HG03558 (cell line): ENCODE results near the gene SCYL2.
"Not testable (repeated sequence)": the region's sequence is repeated elsewhere in the genome, so short reads cannot be mapped to it uniquely, and the experiment has no call there.

ENCODE experiments used
- ATAC-seq: cut with Tn5 transposase; IDR thresholded peaks from one replicate; pipeline ENCODE4 v1.9.1; 2021; ENCODE audit warnings: moderate number of reproducible peaks; ENCODE audit not compliant: unreplicated experiment; ENCODE audit errors: extremely low read depth

The SCYL2 gene, protein sequence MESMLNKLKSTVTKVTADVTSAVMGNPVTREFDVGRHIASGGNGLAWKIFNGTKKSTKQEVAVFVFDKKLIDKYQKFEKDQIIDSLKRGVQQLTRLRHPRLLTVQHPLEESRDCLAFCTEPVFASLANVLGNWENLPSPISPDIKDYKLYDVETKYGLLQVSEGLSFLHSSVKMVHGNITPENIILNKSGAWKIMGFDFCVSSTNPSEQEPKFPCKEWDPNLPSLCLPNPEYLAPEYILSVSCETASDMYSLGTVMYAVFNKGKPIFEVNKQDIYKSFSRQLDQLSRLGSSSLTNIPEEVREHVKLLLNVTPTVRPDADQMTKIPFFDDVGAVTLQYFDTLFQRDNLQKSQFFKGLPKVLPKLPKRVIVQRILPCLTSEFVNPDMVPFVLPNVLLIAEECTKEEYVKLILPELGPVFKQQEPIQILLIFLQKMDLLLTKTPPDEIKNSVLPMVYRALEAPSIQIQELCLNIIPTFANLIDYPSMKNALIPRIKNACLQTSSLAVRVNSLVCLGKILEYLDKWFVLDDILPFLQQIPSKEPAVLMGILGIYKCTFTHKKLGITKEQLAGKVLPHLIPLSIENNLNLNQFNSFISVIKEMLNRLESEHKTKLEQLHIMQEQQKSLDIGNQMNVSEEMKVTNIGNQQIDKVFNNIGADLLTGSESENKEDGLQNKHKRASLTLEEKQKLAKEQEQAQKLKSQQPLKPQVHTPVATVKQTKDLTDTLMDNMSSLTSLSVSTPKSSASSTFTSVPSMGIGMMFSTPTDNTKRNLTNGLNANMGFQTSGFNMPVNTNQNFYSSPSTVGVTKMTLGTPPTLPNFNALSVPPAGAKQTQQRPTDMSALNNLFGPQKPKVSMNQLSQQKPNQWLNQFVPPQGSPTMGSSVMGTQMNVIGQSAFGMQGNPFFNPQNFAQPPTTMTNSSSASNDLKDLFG

GRCh38 chr12:100266835-100267602, at the start of gene SCYL2, which contains the start of gene DEPDC4:
SCYL2 (plus strand) TSS chr12:100267177; CDS start chr12:100282971, 15,794 bp downstream.
DEPDC4 (minus strand) TSS chr12:100267079; CDS start chr12:100267076, 3 bp downstream.
- peak; percentile 66 for ATAC-seq

- no peak for ATAC-seq
These were observed 47.5 kb upstream of the SCYL2 start for GRCh38 chr12:100219328-100220109.

DNA sequence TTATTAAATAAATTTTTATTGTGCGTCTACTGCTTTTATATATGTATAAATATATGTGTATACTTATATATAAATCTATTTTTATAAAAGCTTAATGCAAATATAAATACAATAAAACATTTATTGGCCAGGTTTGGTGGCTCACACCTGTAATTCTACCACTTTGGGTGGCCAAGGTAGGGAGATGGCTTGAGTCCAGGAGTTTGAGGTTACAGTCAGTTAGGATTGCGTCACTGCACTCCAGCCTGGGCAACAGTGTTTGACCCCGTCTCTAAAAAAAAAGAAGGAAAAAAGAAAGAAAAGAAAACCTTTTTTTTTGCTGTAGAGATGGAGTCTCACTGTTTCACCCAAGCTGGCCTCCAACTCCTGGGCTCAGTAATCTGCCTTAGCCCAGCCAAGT, 45.5 kb upstream of the SCYL2 start:
- ATAC-seq: no peak

GRCh38 chr12:100222173-100222572, 44.8 kb upstream of the SCYL2 start:
- not testable (repeated sequence) for ATAC-seq

DNA sequence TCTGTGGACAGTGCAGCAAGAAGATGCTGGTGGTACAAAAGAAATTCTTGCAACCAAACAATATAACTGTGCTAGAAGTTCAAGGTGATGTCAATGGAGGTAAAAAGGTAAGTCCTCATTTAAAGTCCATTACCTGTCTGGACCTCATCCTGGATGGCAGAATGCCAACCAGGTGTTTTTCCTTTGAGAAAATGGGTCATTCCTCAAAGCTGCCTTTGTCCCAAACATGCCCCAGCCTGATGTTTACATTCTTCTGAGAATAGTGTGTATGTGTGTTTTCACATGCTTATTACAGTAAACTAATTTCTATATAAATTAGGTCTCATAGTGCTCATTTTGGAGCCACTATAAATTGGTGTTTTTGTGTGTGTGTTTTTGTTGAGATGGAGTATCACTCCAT, 41.5 kb upstream of the SCYL2 start:
- ATAC-seq: no peak

DNA sequence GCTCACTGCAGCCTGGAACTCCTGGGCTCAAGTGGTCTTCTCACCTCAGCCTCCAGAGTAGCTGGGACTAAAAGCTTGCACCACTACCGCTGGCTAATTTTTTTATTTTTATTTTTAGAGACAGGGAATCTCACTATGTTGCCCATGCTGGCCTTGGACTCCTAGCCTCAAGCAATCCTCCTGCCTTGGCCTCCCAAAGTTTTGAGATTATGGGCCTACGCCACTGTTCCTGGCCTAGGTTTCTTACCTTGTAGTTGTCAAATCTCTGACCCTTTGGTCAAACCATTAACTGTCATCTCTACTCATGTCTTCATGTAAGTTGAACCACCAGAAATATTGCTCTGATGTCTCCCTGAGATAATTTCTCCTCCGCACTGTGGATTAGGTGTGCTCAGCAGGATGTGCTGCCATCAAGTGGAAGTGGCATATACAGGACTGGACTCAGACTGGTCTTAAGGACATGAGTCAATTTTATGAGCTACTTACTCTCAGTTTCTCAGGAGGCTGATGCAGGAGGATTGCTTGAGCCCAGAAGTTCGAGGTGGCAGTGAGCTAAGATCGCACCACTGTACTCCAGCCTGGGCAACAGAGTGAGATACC, 37.8 kb upstream of the SCYL2 start:
- ATAC-seq: no peak

GRCh38 chr12:100229876-100230275, 37.1 kb upstream of the SCYL2 start:
- no peak for ATAC-seq

- not testable (repeated sequence) for ATAC-seq
These were observed 35.1 kb upstream of the SCYL2 start for GRCh38 chr12:100231873-100232272.

DNA sequence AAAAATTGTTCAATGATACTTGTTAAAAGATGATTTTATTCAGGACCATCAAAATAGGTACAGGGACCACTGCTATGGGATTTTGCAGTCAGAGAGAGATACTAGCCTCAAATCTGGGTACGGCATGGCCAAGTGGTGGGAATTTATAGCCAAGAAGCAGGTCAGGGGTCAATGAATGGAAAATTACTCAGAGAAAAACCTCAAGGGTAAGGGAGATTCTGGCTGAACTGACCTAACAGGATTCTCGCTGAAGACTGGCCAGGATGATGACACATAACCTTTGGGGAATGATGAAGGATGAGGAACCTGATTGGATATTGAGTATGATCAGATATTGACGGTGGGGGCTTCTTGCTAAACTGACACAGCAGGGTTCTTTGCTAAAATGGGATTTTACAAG, 32.8 kb upstream of the SCYL2 start:
- ATAC-seq: no peak

GRCh38 chr12:100234591-100235304, 32.2 kb upstream of the SCYL2 start:
- ATAC-seq: peak; percentile 56

GRCh38 chr12:100238801-100239200, 28.2 kb upstream of the SCYL2 start:
- no peak for ATAC-seq

DNA sequence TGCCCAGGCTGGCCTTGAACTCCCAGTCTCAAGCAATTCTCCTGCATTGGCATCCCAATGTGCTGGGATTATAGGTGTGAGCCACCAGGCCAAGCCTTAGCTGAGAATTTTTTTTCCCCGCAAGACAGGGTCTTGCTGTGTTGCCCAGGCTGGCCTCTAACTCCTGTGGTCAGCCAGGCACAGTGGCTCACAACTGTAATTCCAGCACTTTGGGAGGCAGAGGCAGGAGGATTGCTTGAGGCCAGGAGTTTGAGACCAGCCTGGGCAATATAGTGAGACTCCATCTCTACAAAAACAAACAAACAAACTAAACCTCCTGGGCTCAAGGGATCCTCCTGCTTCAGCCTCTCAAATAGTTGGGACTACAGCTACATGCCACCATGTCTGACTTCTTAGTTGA, 27.4 kb upstream of the SCYL2 start:
- ATAC-seq: no peak

DNA sequence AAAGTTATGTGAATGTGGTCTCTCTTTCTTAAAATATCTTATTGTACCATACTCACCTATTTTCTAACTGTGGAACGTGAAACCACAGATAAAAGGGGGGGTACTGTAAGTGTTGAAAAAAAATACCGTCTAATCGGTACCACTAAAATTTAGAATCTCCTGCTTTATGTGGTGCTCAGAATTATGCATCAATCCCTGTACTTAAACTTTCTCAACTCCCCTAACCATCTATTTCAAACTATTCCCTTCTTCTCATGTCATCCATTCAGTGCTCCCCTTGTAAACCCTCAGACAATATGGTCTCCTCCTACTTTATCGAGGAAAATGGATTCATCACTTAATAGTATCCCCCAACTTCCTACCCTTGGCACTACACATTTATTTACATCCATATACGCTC, 23.8 kb upstream of the SCYL2 start:
- ATAC-seq: no peak

- no peak for ATAC-seq
These were observed 19.2 kb upstream of the SCYL2 start for GRCh38 chr12:100247765-100248164.

DNA sequence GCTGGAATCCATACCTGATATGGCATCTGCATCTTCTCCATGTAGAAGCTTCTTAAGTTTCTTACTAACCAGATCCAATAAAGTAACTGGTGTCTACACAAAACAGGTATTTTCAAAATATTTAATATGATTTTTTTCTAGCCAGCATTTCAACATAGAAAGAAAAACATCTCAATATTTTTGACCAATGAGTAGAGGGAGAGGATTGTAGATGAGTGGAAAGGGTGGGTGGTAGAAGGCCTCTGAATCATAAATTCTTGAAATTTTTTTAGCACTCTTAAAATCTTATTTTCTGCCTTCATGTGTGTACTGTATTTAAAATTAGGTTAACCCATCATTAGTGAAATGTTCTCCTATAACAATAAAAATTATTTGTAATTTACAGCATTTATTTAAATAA, 18.1 kb upstream of the SCYL2 start:
- ATAC-seq: no peak

DNA sequence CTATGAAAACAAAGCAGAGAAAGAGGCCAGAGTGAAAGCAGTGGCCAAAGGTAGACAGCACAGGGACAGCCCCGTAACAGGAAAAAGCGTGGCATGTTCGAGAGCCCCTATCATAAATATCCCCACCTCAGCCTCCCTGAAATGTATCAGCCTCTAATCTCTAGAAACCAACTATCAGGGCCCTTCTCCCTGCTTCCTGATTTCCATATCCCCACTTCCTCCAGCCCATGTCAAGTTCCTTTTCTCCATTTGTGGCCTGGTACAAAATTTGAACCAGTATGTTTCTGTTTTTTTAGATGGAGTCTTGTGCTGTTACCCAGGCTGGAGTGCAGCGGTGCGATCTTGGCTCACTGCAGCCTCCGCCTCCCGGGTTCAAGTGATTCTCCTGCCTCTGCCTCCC, 17.0 kb upstream of the SCYL2 start:
- ATAC-seq: no peak

- ATAC-seq: no peak
These were observed 15.1 kb upstream of the SCYL2 start for GRCh38 chr12:100251917-100252316.

- ATAC-seq: no peak
These were observed 13.5 kb upstream of the SCYL2 start for GRCh38 chr12:100253437-100253836.

GRCh38 chr12:100254876-100255275, 12.1 kb upstream of the SCYL2 start:
- ATAC-seq: no peak
